Embryonic facial prominence (tissue), 1 donor: ENCODE data around the gene HIPK3.
"Not testable (repeated sequence)": the region's sequence is repeated elsewhere in the genome, so short reads cannot be mapped to it uniquely, and the experiment has no call there.

Source experiments
- DNase-seq: peaks from one replicate; pipeline ENCODE4 v3.0.0-alpha.2; 2016; ENCODE audit errors: extremely low spot score

The HIPK3 gene

GRCh38 chr11:33303541-33303940, 46.4 kb downstream of the HIPK3 start:
- DNase-seq = no peak

GRCh38 chr11:33306821-33307220, 49.6 kb downstream of the HIPK3 start:
- not testable (repeated sequence) for DNase-seq

- no peak for DNase-seq
Observed at GRCh38 chr11:33307984-33308383, 50.8 kb downstream of the HIPK3 start.

GRCh38 chr11:33309118-33309517, 51.9 kb downstream of the HIPK3 start:
- DNase-seq = no peak

GRCh38 chr11:33310720-33311500, 53.7 kb downstream of the HIPK3 start:
- no peak for DNase-seq

GRCh38 chr11:33311680-33312079, 54.5 kb downstream of the HIPK3 start:
- DNase-seq = no peak

- DNase-seq = no peak
Observed at GRCh38 chr11:33315822-33316221, 58.6 kb downstream of the HIPK3 start.

GRCh38 chr11:33317662-33318061, 60.5 kb downstream of the HIPK3 start:
- no peak for DNase-seq

GRCh38 chr11:33320016-33320813, 63.0 kb downstream of the HIPK3 start:
- DNase-seq = no peak

GRCh38 chr11:33320814-33321330, 63.7 kb downstream of the HIPK3 start:
- no peak for DNase-seq

- no peak for DNase-seq
Observed at GRCh38 chr11:33321422-33321821, 64.2 kb downstream of the HIPK3 start.

GRCh38 chr11:33323421-33323820, 66.2 kb downstream of the HIPK3 start:
- no peak for DNase-seq

GRCh38 chr11:33324302-33324985, 67.3 kb downstream of the HIPK3 start:
- DNase-seq = no peak

- DNase-seq = no peak
Observed at GRCh38 chr11:33325451-33325850, 68.3 kb downstream of the HIPK3 start.

- no peak for DNase-seq
Observed at GRCh38 chr11:33329705-33330329, 72.6 kb downstream of the HIPK3 start.

- DNase-seq = no peak
Observed at GRCh38 chr11:33333816-33334215, 76.6 kb downstream of the HIPK3 start.

GRCh38 chr11:33334627-33335026, 77.4 kb downstream of the HIPK3 start:
- DNase-seq = no peak

GRCh38 chr11:33339247-33339646, 82.1 kb downstream of the HIPK3 start:
- DNase-seq = no peak

- DNase-seq = no peak
Observed at GRCh38 chr11:33344611-33345010, 87.4 kb downstream of the HIPK3 start.

- DNase-seq = no peak
Observed at GRCh38 chr11:33347490-33348125, 90.4 kb downstream of the HIPK3 start.

- DNase-seq = no peak
Observed at GRCh38 chr11:33350287-33350686, 93.1 kb downstream of the HIPK3 start.
